Measurements from ENCODE around the gene UBE2D1. TPM values are rescaled to one million over a fixed set of nuclear protein-coding genes. Genes with fewer than 3 reads are reported as not detected.
A peak's percentile ranks its signal among the peaks of the same experiment; 100 is the strongest.

The UBE2D1 gene
- total RNA-seq, 1 experiment from 2014 or later: 24.6 TPM

DNA sequence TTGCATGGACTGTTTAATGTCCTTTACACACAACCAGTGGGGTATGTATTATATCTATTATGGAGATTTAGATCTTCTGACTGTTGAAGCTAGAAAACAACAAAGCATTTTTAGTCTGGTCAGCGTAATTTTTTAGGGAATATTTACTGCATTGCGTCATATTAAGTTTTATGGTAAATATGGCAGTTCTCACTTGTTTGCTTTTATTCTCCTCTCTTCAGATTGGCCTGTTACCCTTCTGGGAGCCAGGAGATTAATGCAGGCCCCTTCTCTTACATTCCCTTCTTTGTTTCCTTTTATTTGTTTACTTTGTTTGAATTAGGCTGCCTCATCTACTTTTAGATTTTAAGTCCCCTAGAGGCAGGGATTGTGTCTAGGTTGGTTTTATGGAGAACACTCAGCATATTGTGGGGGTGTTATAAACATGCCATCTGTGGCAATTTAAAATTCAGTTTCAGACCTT lies 13.8 kb downstream of the UBE2D1 start:
- Mint-ChIP-seq H3K4me1 (peaks cover 38% of the 10 kb centered on the region), H3K9me3 (no peaks in the 10 kb centered on the region), H3K27ac (peak overlapping the region; percentile 51; the same call in 1 of the 2 replicates), H3K36me3 (peaks cover 10% of the 10 kb centered on the region), H3K27me3 (ENCODE audit: low read depth) (no peaks in the 10 kb centered on the region), H3K4me3 (0 out of 2 replicates have a peak overlapping the region, but pooled peaks have one; percentile 5)
- TF ChIP-seq IRF2 (CRISPR knock-in tag; IDR thresholded peaks at IDR 0.05; ENCODE audit: borderline replicate concordance, low read depth): no peak
- TF ChIP-seq ESRRA (CRISPR knock-in tag; IDR thresholded peaks at IDR 0.05; ENCODE audit: borderline replicate concordance): no peak
- no peak for TF ChIP-seq PRRX2 (CRISPR knock-in tag; IDR thresholded peaks at IDR 0.05)
- TF ChIP-seq ZNF263 (CRISPR knock-in tag; IDR thresholded peaks at IDR 0.05; ENCODE audit: low read depth): no peak
- TF ChIP-seq, protein P1, sequence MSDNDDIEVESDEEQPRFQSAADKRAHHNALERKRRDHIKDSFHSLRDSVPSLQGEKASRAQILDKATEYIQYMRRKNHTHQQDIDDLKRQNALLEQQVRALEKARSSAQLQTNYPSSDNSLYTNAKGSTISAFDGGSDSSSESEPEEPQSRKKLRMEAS (CRISPR knock-in tag; IDR thresholded peaks at IDR 0.05): no peak
- TF ChIP-seq SMAD4 (CRISPR knock-in tag; IDR thresholded peaks at IDR 0.05): no peak
- TF ChIP-seq GABPB1 (CRISPR knock-in tag; IDR thresholded peaks at IDR 0.05): no peak
- TF ChIP-seq ZNF423 (CRISPR knock-in tag; IDR thresholded peaks at IDR 0.05): no peak
- TF ChIP-seq FOXK1 (CRISPR knock-in tag; IDR thresholded peaks at IDR 0.05): no peak
- no peak for TF ChIP-seq CREM (CRISPR knock-in tag; IDR thresholded peaks at IDR 0.05)
- TF ChIP-seq, protein P2, sequence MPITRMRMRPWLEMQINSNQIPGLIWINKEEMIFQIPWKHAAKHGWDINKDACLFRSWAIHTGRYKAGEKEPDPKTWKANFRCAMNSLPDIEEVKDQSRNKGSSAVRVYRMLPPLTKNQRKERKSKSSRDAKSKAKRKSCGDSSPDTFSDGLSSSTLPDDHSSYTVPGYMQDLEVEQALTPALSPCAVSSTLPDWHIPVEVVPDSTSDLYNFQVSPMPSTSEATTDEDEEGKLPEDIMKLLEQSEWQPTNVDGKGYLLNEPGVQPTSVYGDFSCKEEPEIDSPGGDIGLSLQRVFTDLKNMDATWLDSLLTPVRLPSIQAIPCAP (CRISPR knock-in tag; IDR thresholded peaks at IDR 0.05): no peak
- no peak for TF ChIP-seq NFATC4 (CRISPR knock-in tag; IDR thresholded peaks at IDR 0.05)
- TF ChIP-seq OVOL2 (CRISPR knock-in tag; IDR thresholded peaks at IDR 0.05; ENCODE audit: borderline replicate concordance): no peak
- TF ChIP-seq USF1 (CRISPR knock-in tag; IDR thresholded peaks at IDR 0.05): no peak
- TF ChIP-seq, protein P3, sequence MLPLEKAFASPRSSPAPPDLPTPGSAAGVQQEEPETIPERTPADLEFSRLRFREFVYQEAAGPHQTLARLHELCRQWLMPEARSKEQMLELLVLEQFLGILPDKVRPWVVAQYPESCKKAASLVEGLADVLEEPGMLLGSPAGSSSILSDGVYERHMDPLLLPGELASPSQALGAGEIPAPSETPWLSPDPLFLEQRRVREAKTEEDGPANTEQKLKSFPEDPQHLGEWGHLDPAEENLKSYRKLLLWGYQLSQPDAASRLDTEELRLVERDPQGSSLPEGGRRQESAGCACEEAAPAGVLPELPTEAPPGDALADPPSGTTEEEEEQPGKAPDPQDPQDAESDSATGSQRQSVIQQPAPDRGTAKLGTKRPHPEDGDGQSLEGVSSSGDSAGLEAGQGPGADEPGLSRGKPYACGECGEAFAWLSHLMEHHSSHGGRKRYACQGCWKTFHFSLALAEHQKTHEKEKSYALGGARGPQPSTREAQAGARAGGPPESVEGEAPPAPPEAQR (CRISPR knock-in tag; IDR thresholded peaks at IDR 0.05): no peak
- TF ChIP-seq, protein P4, sequence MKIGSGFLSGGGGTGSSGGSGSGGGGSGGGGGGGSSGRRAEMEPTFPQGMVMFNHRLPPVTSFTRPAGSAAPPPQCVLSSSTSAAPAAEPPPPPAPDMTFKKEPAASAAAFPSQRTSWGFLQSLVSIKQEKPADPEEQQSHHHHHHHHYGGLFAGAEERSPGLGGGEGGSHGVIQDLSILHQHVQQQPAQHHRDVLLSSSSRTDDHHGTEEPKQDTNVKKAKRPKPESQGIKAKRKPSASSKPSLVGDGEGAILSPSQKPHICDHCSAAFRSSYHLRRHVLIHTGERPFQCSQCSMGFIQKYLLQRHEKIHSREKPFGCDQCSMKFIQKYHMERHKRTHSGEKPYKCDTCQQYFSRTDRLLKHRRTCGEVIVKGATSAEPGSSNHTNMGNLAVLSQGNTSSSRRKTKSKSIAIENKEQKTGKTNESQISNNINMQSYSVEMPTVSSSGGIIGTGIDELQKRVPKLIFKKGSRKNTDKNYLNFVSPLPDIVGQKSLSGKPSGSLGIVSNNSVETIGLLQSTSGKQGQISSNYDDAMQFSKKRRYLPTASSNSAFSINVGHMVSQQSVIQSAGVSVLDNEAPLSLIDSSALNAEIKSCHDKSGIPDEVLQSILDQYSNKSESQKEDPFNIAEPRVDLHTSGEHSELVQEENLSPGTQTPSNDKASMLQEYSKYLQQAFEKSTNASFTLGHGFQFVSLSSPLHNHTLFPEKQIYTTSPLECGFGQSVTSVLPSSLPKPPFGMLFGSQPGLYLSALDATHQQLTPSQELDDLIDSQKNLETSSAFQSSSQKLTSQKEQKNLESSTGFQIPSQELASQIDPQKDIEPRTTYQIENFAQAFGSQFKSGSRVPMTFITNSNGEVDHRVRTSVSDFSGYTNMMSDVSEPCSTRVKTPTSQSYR (CRISPR knock-in tag; IDR thresholded peaks at IDR 0.05): no peak
- TF ChIP-seq MLX (CRISPR knock-in tag; IDR thresholded peaks at IDR 0.05): no peak
- ChIA-PET POLR2A (no interaction called here), CTCF (interaction anchor here (1.3 to 1.4 kb wide), 2 partner anchors 13 to 36 kb away, joined by 3 to 4 read pairs; partner anchors contain the start of gene TFAM)
- no peak; the same call in 1 of the 2 replicates for ATAC-seq
- no peak for DNase-seq (ENCODE audit: low spot score)

DNA sequence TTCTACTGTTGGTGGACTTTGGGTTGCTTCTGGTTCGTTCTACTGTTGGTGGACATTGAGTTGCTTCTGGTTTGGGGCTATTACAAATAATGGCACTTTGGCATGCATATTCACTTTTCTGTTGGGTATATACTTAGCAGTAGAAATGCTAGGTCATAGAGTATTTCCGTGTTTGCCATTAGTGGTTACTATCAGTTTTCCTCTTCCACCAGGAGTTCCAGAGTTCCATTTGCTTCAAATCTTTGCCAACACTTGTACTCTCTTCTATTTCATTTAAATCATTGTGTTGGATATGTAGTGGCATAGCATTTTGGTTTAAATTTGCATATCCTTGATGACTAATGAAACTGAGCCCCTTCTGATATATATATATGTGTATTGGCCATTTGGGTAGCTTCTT lies 15.2 kb downstream of the UBE2D1 start:
- no peak overlapping the region for H3K27ac Mint-ChIP-seq
- H3K36me3 Mint-ChIP-seq: peaks cover 10% of the 10 kb centered on the region
- H3K9me3 Mint-ChIP-seq: no peaks in the 10 kb centered on the region
- ATAC-seq (no peak), DNase-seq (ENCODE audit: low spot score) (no peak)
- H3K27me3 Mint-ChIP-seq (ENCODE audit: low read depth): no peaks in the 10 kb centered on the region
- peaks cover 34% of the 10 kb centered on the region for H3K4me1 Mint-ChIP-seq
- CTCF ChIA-PET: interaction anchor here (1.4 kb wide), 1 partner anchor 14 kb away, joined by 3 read pairs; no protein-coding TSS in a partner anchor
- no peak overlapping the region for H3K4me3 Mint-ChIP-seq
- TF ChIP-seq E2F5 (CRISPR knock-in tag; IDR thresholded peaks at IDR 0.05) (no peak), OVOL2 (CRISPR knock-in tag; IDR thresholded peaks at IDR 0.05; ENCODE audit: borderline replicate concordance) (no peak), ZNF263 (CRISPR knock-in tag; IDR thresholded peaks at IDR 0.05; ENCODE audit: low read depth) (no peak), ZNF396 (CRISPR knock-in tag; IDR thresholded peaks at IDR 0.05; ENCODE audit: borderline replicate concordance) (no peak), MYBL2 (CRISPR knock-in tag; IDR thresholded peaks at IDR 0.05) (no peak)
- TF ChIP-seq, protein P5, sequence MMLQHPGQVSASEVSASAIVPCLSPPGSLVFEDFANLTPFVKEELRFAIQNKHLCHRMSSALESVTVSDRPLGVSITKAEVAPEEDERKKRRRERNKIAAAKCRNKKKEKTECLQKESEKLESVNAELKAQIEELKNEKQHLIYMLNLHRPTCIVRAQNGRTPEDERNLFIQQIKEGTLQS (CRISPR knock-in tag; conservative IDR thresholded peaks at IDR 0.05): no peak
- POLR2A ChIA-PET: no interaction called here
